ENCODE measurements around the gene MAP3K2. TPM values are rescaled to one million over a fixed set of nuclear protein-coding genes. Genes with fewer than 3 reads are reported as not detected.
A peak's percentile ranks its signal among the peaks of the same experiment; 100 is the strongest.

Gene MAP3K2
- total and polyA plus RNA-seq, 2 of the 4 experiments (the other 2 are of a cell fraction), result 6.2 to 30.8 TPM

DNA sequence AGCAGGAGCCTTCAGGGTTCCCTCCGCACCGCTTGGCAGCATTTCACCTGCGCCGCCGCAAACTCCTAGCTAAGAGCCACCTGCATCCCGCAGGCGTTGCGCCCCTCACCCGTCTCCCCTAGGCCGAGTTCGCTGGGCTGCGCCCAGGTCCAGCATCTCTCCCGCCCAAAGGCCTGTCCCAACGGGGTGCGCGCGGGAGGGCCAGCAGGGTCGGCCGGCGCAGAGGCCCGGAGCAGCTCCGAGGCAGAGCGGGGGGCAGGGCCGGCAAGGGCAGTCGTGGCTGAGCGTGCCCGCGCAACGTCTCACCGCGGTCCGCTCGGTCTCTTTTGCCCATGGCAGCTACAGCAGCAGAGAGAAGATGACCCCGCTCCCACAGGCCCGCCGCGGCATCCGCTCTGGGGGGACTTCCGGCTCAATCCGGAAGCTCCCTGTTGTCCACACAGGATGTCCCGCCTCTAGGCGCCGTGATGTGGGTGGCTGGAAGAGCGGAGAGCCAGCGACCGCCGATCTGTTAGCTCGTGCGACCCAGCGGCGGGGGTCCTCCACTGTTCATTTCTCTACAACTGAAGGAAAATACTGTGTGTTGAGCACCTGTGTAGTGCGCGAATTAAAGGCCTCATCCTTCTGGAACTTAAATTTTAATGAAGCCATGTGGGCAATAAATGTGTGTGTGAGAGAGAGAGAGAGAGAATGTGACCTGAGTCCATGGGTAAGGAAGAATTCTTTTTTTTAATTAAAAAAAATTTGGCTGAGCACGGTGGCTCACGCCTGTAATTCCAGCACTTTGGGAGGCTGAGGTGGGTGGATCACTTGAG is 93.8 kb downstream of the MAP3K2 start, which contains the start of gene ERCC3:
Gene ERCC3, minus strand, starts transcription at position 397 of the 815 bp plus-strand sequence. Its CDS starts 63 bp downstream, at position 334.
- peak within 1 kb of the TSS; percentile 94 for H3K27ac ChIP-seq (ENCODE audit: insufficient read depth, low read length)
- POLR2A ChIA-PET (ENCODE audit: unreplicated experiment), result interaction anchor here (0.5 to 1.0 kb wide), 4 partner anchors 11 to 318 kb away, joined by 3 to 4 read pairs (median 3); no protein-coding TSS in a partner anchor
- H4K8ac ChIP-seq (ENCODE audit: low read depth in 2 of 2, low read length in 2 of 2), result peak within 1 kb of the TSS; percentile 90 to 100
- H3K4ac ChIP-seq (ENCODE audit: low read depth, low read length), result peak within 1 kb of the TSS; percentile 98
- H2BK15ac ChIP-seq (ENCODE audit: low read depth, low read length), result no peak within 1 kb of the TSS; the same call in 2 of the 3 replicates
- peak within 1 kb of the TSS; percentile 98 for H2AK9ac ChIP-seq (replicated peaks; ENCODE audit: low read depth, low read length, poor library complexity)
- peaks cover 29% of the 10 kb centered on the region for H3K36me3 ChIP-seq (ENCODE audit: control insufficient read depth, insufficient read depth, low read length)
- H4K5ac ChIP-seq (ENCODE audit: low read depth, low read length), result peak within 1 kb of the TSS; percentile 89
- CTCF ChIA-PET, result no interaction called here
- in situ Hi-C loops (cut with MboI; ENCODE audit: low sequenced_read_pairs) (loop anchor here (25.0 kb wide), 1 partner anchor 693 kb away; no protein-coding TSS in a partner anchor), dilution Hi-C loops (cut with HindIII; ENCODE audit: low sequenced_read_pairs, unreplicated experiment) (no loop called here), intact Hi-C loops (cut with micrococcal nuclease) (loop anchor here (5.0 kb wide), 2 partner anchors 212 to 227 kb away; no protein-coding TSS in a partner anchor)
- H2BK5ac ChIP-seq (ENCODE audit: low read depth, low read length, poor library complexity, severe bottlenecking), result peak within 1 kb of the TSS; percentile 96
- H3K9ac ChIP-seq (ENCODE audit: low read depth, low read length), result peak within 1 kb of the TSS; percentile 99
- peak; percentile 71 for TF ChIP-seq POLR2A (IDR thresholded peaks at IDR 0.05; ENCODE audit: low read depth, low read length)
- peak; percentile 45; the same call in 1 of the 2 replicates for TF ChIP-seq MXI1 (IDR thresholded peaks at IDR 0.05; ENCODE audit: borderline replicate concordance, low read depth, low read length)
- TF ChIP-seq BHLHE40 (IDR thresholded peaks at IDR 0.05; ENCODE audit: low read depth, low read length), result peak; percentile 21; the same call in 1 of the 2 replicates
- TF ChIP-seq MAZ (IDR thresholded peaks at IDR 0.05; ENCODE audit: borderline replicate concordance, low read depth, low read length), result peak; percentile 79; the same call in 1 of the 2 replicates
- 0 out of 2 replicates have a peak, but pooled peaks have one; percentile 66 for TF ChIP-seq CHD1 (IDR thresholded peaks at IDR 0.05; ENCODE audit: low read depth, low read length)
- no peak for TF ChIP-seq NFE2L2 (IDR thresholded peaks at IDR 0.05; ENCODE audit: low read depth, low read length)
- ATAC-seq (ENCODE audit: low read depth) (peak; percentile 96), DNase-seq (peak; percentile 80)
- H2BK120ac ChIP-seq (ENCODE audit: low read depth, low read length), result peak within 1 kb of the TSS; percentile 85; the same call in 1 of the 2 replicates
- peaks cover 6% of the 10 kb centered on the region for H3K4me1 ChIP-seq (ENCODE audit: control insufficient read depth, insufficient read depth, low read length)
- BruUV-seq (replicated peaks), result no TSS peak
- peak within 1 kb of the TSS; percentile 99 for H2AFZ ChIP-seq (replicated peaks; ENCODE audit: low read length, poor library complexity)
- peaks cover 29 to 41% of the 10 kb centered on the region in 2 experiments for H3K79me1 ChIP-seq (ENCODE audit: low read depth in 1 of 2, low read length in 2 of 2)
- H2BK20ac ChIP-seq (ENCODE audit: low read depth, low read length), result no peak within 1 kb of the TSS
- H4K20me1 ChIP-seq (ENCODE audit: insufficient read depth, low read length), result no peaks in the 10 kb centered on the region
- peak within 1 kb of the TSS; percentile 89 for H3K4me3 ChIP-seq (ENCODE audit: insufficient read depth, low read depth, low read length)
- H3K14ac ChIP-seq (replicated peaks; ENCODE audit: low read depth, low read length), result peak within 1 kb of the TSS; percentile 100
- no peaks in the 10 kb centered on the region for H3K9me3 ChIP-seq (ENCODE audit: control insufficient read depth, insufficient read depth, low read length)
- peaks cover 2% of the 10 kb centered on the region; the same call in 1 of the 2 replicates for H3K9me1 ChIP-seq (ENCODE audit: insufficient read depth, low read length)
- peak within 1 kb of the TSS; percentile 100 for H3K23ac ChIP-seq (ENCODE audit: low read depth, low read length)
- peak within 1 kb of the TSS; percentile 86 for H3K4me2 ChIP-seq (ENCODE audit: low read depth, low read length)
- peak within 1 kb of the TSS; percentile 91 for H4K91ac ChIP-seq (ENCODE audit: insufficient read depth, low read depth, low read length)
- H3K27me3 ChIP-seq (ENCODE audit: control insufficient read depth, insufficient read depth, low read length), result no peaks in the 10 kb centered on the region
- WGBS, 2 experiments (ENCODE audit: extremely low coverage in 2 of 2, insufficient read length in 1 of 2), result 3% methylated on average over 31 of the region's 55 CpGs; no CpG with 5 or more reads in 1 of the 2 experiments
- peak within 1 kb of the TSS; percentile 62 for H2AK5ac ChIP-seq (ENCODE audit: low read depth, low read length)
- peak within 1 kb of the TSS; percentile 91 for H3K56ac ChIP-seq (ENCODE audit: extremely low read depth, insufficient read depth, low read length)
- H3K18ac ChIP-seq (ENCODE audit: low read depth, low read length), result peak within 1 kb of the TSS; percentile 96
